ENCODE results near the gene ABL1.

- no peak for TF ChIP-seq GATA2 (IDR thresholded peaks at IDR 0.05; ENCODE audit: low read depth, low read length)
- TF ChIP-seq GATA3 (IDR thresholded peaks at IDR 0.05; ENCODE audit: low read depth, low read length): no peak
Measured at GRCh38 chr9:130893341-130894101, 58.5 kb downstream of the ABL1 start.
